ENCODE data around the gene KCNH4.

GRCh38 chr17:42122371-42123303 lies 58.3 kb downstream of the KCNH4 start, which contains the start of gene HSPB9:
- TF ChIP-seq, protein P1, sequence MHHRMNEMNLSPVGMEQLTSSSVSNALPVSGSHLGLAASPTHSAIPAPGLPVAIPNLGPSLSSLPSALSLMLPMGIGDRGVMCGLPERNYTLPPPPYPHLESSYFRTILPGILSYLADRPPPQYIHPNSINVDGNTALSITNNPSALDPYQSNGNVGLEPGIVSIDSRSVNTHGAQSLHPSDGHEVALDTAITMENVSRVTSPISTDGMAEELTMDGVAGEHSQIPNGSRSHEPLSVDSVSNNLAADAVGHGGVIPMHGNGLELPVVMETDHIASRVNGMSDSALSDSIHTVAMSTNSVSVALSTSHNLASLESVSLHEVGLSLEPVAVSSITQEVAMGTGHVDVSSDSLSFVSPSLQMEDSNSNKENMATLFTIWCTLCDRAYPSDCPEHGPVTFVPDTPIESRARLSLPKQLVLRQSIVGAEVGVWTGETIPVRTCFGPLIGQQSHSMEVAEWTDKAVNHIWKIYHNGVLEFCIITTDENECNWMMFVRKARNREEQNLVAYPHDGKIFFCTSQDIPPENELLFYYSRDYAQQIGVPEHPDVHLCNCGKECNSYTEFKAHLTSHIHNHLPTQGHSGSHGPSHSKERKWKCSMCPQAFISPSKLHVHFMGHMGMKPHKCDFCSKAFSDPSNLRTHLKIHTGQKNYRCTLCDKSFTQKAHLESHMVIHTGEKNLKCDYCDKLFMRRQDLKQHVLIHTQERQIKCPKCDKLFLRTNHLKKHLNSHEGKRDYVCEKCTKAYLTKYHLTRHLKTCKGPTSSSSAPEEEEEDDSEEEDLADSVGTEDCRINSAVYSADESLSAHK (tag by site-specific recombination; IDR thresholded peaks at IDR 0.05): no peak
- no peak for TF ChIP-seq CTCF (tag by site-specific recombination; IDR thresholded peaks at IDR 0.05)
- TF ChIP-seq GLI2 (tag by site-specific recombination; IDR thresholded peaks at IDR 0.05; ENCODE audit: borderline replicate concordance, low read depth): no peak
- TF ChIP-seq ZNF549 (tag by site-specific recombination; IDR thresholded peaks at IDR 0.05): no peak
- no peak for TF ChIP-seq ZNF426 (tag by site-specific recombination; IDR thresholded peaks at IDR 0.05)
- no peak for TF ChIP-seq KLF16 (tag by site-specific recombination; IDR thresholded peaks at IDR 0.05)
- no peak for TF ChIP-seq ZNF660 (tag by site-specific recombination; IDR thresholded peaks at IDR 0.05)
- TF ChIP-seq ZNF558 (tag by site-specific recombination; IDR thresholded peaks at IDR 0.05): no peak
- no peak for TF ChIP-seq TSHZ1 (tag by site-specific recombination; IDR thresholded peaks at IDR 0.05; ENCODE audit: borderline replicate concordance)
- TF ChIP-seq, protein P2, sequence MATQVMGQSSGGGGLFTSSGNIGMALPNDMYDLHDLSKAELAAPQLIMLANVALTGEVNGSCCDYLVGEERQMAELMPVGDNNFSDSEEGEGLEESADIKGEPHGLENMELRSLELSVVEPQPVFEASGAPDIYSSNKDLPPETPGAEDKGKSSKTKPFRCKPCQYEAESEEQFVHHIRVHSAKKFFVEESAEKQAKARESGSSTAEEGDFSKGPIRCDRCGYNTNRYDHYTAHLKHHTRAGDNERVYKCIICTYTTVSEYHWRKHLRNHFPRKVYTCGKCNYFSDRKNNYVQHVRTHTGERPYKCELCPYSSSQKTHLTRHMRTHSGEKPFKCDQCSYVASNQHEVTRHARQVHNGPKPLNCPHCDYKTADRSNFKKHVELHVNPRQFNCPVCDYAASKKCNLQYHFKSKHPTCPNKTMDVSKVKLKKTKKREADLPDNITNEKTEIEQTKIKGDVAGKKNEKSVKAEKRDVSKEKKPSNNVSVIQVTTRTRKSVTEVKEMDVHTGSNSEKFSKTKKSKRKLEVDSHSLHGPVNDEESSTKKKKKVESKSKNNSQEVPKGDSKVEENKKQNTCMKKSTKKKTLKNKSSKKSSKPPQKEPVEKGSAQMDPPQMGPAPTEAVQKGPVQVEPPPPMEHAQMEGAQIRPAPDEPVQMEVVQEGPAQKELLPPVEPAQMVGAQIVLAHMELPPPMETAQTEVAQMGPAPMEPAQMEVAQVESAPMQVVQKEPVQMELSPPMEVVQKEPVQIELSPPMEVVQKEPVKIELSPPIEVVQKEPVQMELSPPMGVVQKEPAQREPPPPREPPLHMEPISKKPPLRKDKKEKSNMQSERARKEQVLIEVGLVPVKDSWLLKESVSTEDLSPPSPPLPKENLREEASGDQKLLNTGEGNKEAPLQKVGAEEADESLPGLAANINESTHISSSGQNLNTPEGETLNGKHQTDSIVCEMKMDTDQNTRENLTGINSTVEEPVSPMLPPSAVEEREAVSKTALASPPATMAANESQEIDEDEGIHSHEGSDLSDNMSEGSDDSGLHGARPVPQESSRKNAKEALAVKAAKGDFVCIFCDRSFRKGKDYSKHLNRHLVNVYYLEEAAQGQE (tag by site-specific recombination; IDR thresholded peaks at IDR 0.05): no peak
